ENCODE data around the gene SLFN14. TPM values are rescaled to one million over a fixed set of nuclear protein-coding genes. Genes with fewer than 3 reads are reported as not detected.

The SLFN14 gene
- total and polyA plus RNA-seq, 12 donors: 0.39 TPM; not detected in 11

GRCh38 chr17:35588196-35588920 is 27.7 kb upstream of the SLFN14 start:
- TF ChIP-seq POLR2A (IDR thresholded peaks at IDR 0.05) (no peak), CTCF (IDR thresholded peaks at IDR 0.05) (no peak)
- intact Hi-C loops (cut with DNase I): no loop called here
- Histone ChIP-seq H3K4me1 (replicated peaks in 1 of 2) (peaks cover 10 to 19% of the 10 kb centered on the region in 2 donors), H3K27me3 (no peaks in the 10 kb centered on the region), H3K4me3 (peak overlapping the region in 1 of 4 donors; percentile 82), H3K36me3 (replicated peaks in 1 of 2) (no peaks in the 10 kb centered on the region), H3K27ac (no peak overlapping the region), H3K9me3 (replicated peaks in 1 of 3) (no peaks in the 10 kb centered on the region)
- DNase-seq: no peak
- WGBS, 4 donors: 70 to 76% (median 73%) methylated on average over 12 of the region's 12 CpGs

DNA sequence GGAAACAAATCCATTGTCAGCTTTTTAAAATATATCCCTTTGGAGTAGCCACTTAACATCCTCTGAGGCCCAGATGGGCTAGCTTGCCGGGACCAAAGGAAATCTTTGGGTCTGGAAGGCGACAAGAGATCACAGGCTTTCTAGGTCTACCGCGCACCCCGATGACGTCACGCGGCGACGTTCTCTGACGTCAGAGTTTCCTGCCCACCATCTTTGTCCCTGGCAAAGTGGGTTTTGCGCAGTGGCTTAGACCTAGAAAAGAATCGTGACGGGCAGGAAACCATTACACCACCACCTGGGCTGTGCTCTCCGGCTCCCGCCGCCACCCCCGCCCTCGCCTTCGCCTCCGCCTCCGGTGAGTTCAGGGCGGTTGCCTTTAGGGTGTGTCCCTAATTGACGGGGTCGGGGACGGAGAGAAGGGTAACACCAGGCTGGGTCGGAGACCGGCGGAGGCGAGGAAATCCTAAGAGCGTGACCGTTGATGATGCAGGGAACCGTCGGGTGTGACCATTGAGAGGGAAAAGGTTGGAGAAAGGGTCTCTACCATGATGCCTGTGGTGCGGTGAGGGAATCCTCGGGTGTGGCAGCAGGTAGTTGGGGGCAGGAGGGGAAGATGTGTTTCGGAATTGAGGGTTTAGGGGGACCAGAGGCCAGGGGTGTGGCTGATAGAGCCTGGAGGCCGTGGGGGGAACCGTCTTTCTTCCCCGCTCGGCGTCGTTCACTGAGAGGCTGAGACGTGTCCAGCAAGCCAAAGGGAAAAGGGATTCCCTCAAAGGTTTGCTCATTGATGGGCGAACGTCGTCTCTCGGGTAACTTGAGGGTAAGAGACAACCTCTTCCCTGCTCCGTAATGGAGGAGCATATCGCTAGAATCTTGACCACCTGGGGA is 26.7 kb upstream of the SLFN14 start, which contains the start of gene AP2B1:
AP2B1 (plus strand) TSS at position 249 of the 888 bp plus-strand sequence. CDS start 6,709 bp downstream, outside the sequence.
- Histone ChIP-seq H3K27ac (peak within 1 kb of the TSS; percentile 51 to 95 (median 86)), H3K4me3 (peak within 1 kb of the TSS; percentile 82 to 89 (median 86)), H3K36me3 (replicated peaks in 1 of 2) (no peaks in the 10 kb centered on the region), H3K4me1 (replicated peaks in 1 of 2) (peaks cover 10 to 19% of the 10 kb centered on the region in 2 donors), H3K9me3 (replicated peaks in 1 of 3) (no peaks in the 10 kb centered on the region), H3K27me3 (no peaks in the 10 kb centered on the region)
- TF ChIP-seq CTCF (IDR thresholded peaks at IDR 0.05) (peak in 2 of 6 experiments; percentile 6 to 41), POLR2A (IDR thresholded peaks at IDR 0.05) (peak; percentile 56 to 87)
- WGBS, 4 donors: 0 to 1% (median 0%) methylated on average over 26 to 50 of the region's 50 CpGs
- intact Hi-C loops (cut with DNase I): no loop called here
- DNase-seq: peak; percentile 92 to 99 (median 94)

DNA sequence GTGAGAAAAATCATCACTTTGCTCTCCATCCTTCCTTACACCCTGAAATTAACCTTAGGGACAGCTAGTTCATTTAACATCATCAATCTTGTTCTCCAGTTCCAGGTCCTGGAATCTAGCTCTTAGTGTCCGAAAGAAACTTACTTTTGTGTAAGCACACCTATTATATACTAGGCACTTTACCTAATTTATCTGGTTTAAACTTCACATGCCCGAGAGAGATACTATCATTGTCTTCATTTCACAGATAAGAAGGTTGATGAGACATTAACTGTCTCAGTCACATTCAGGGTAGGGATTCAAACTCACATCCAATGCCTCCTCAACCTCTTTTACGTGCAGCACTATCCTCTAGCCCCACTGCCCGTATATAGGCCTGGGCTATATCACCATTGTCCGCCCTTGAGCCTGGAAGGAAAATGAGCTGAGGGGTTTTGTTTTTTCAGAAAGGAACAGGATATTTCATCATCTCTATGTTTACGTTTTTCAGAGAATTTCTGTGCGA is 26.0 kb upstream of the SLFN14 start:
- WGBS, 4 donors: 24 to 27% (median 27%) methylated on average over 7 of the region's 7 CpGs
- peak overlapping the region in 2 of 4 donors; percentile 82 to 86 for H3K4me3 ChIP-seq
- no peak for DNase-seq
- no peaks in the 10 kb centered on the region for H3K27me3 ChIP-seq
- TF ChIP-seq POLR2A (IDR thresholded peaks at IDR 0.05) (no peak), CTCF (IDR thresholded peaks at IDR 0.05) (no peak)
- H3K36me3 ChIP-seq (replicated peaks in 1 of 2): no peaks in the 10 kb centered on the region
- intact Hi-C loops (cut with DNase I): no loop called here
- no peaks in the 10 kb centered on the region for H3K9me3 ChIP-seq (replicated peaks in 1 of 3)
- peak overlapping the region in 4 of 5 donors; percentile 84 to 95 (median 89) for H3K27ac ChIP-seq
- peaks cover 10 to 19% of the 10 kb centered on the region in 2 donors for H3K4me1 ChIP-seq (replicated peaks in 1 of 2)

- Histone ChIP-seq H3K9me3 (replicated peaks in 1 of 3) (no peaks in the 10 kb centered on the region), H3K4me3 (no peak overlapping the region), H3K4me1 (replicated peaks in 1 of 2) (peaks cover 10 to 19% of the 10 kb centered on the region in 2 donors), H3K27ac (no peak overlapping the region), H3K36me3 (replicated peaks in 1 of 2) (no peaks in the 10 kb centered on the region), H3K27me3 (no peaks in the 10 kb centered on the region)
- TF ChIP-seq CTCF (IDR thresholded peaks at IDR 0.05) (no peak), POLR2A (IDR thresholded peaks at IDR 0.05) (no peak)
- intact Hi-C loops (cut with DNase I): no loop called here
- DNase-seq: no peak
- WGBS, 4 donors: 48 to 100% (median 66%) methylated on average over 1 of the region's 1 CpG
Measured at GRCh38 chr17:35584061-35584460, 23.4 kb upstream of the SLFN14 start.
